Esophagus squamous epithelium (tissue), 5 donors: ENCODE data around the gene SLC26A9. TPM values are rescaled to one million over a fixed set of nuclear protein-coding genes. Genes with fewer than 3 reads are reported as not detected.
"Not testable (repeated sequence)": the region's sequence is repeated elsewhere in the genome, so short reads cannot be mapped to it uniquely, and the experiment has no call there.

Source experiments
- DNase-seq: peaks from one replicate; lab custom pipeline; 2025; lab: John Stamatoyannopoulos, UW
- H3K27ac ChIP-seq, 4 donors: fragments of 200-600 bp; sonication (generic); one replicate each; pipeline ENCODE4 v1.5.1; 2016 to 2019; ENCODE audit warnings: mild to moderate bottlenecking in 1 of 4
- H3K27me3 ChIP-seq, 4 donors: fragments of 200-600 bp; sonication (generic); 1 replicate in 3 of 4; 2 replicates in 1 of 4; pipeline versions ENCODE4 v1.5.1 to v1.6.0; 2017 to 2021; ENCODE audit warnings: antibody characterized with exemption in 1 of 4
- H3K36me3 ChIP-seq, 3 donors: fragments of 200-600 bp; sonication (generic); one replicate each; pipeline ENCODE4 v1.5.1; 2016 to 2019
- H3K4me1 ChIP-seq, 3 donors: fragments of 200-600 bp; sonication (generic); one replicate each; pipeline ENCODE4 v1.5.1; 2017 to 2019
- H3K4me3 ChIP-seq, 4 donors: fragments of 200-600 bp; sonication (generic); 1 replicate in 3 of 4; 2 replicates in 1 of 4; pipeline ENCODE4 v1.5.1; 2016 to 2019; ENCODE audit warnings: mild to moderate bottlenecking in 2 of 4, moderate library complexity in 1 of 4
- H3K9me3 ChIP-seq, 3 donors: fragments of 200-600 bp; sonication (generic); one replicate each; pipeline ENCODE4 v1.5.1; 2016 to 2019
- CTCF ChIP-seq, 6 experiments: fragments of 450-650 bp in 4 of 6; fragments of 200-600 bp in 2 of 6; sonication (generic) in 2 of 6; IDR thresholded peaks; one replicate each; pipeline ENCODE4 v1.5.1; 2016 to 2019; ENCODE audit warnings: antibody characterized with exemption in 6 of 6, mild to moderate bottlenecking in 4 of 6, moderate library complexity in 4 of 6
- POLR2A ChIP-seq, 4 donors: fragments of 450-650 bp; IDR thresholded peaks; one replicate each; pipeline ENCODE4 v1.6.1; 2017; ENCODE audit warnings: antibody characterized with exemption in 4 of 4, mild to moderate bottlenecking in 4 of 4, moderate library complexity in 3 of 4
- WGBS, 2 donors: methylation state at CpG; one replicate each; pipeline ENCODE4 v1.1.5; 2018; 5-methylcytosine and 5-hydroxymethylcytosine counted together
- intact Hi-C: fragments of 100-400 bp; cut with DNase I; formaldehyde crosslinking; loops from one replicate; pipeline ENCODE4 v1.15.0; 2022
- total RNA-seq, 4 donors: library from RNA; depleted of rRNA; stranded (reverse); fragments of >200 nt; gene quantifications; one replicate each; pipeline ENCODE4 v1.1.0, GENCODE V29; 2016
- donor health status: DM: yes; HTN: yes; CAD: no.

Gene SLC26A9
- total RNA-seq, 4 donors from 2014 or later = 0.19 to 22.8 (median 0.38) TPM

GRCh38 chr1:205889706-205890105 lies 53.5 kb downstream of the SLC26A9 start:
- H3K27me3 ChIP-seq, H3K9me3 ChIP-seq, DNase-seq, H3K4me1 ChIP-seq, H3K27ac ChIP-seq, intact Hi-C loops, H3K4me3 ChIP-seq, H3K36me3 ChIP-seq: not testable (repeated sequence)
- WGBS, 2 donors = 70 to 71% methylated on average over 3 of the region's 3 CpGs

- H3K4me1 ChIP-seq, intact Hi-C loops, H3K27me3 ChIP-seq, H3K9me3 ChIP-seq, H3K4me3 ChIP-seq, H3K36me3 ChIP-seq, DNase-seq, H3K27ac ChIP-seq: not testable (repeated sequence)
- 69 to 84% methylated on average over 3 to 4 of the region's 4 CpGs for WGBS, 2 donors
These were observed 54.2 kb downstream of the SLC26A9 start for GRCh38 chr1:205889006-205889405.

GRCh38 chr1:205883792-205884191 lies 59.5 kb downstream of the SLC26A9 start:
- H3K36me3 ChIP-seq = no peaks in the 10 kb centered on the region
- intact Hi-C loops = no loop called here
- H3K27ac ChIP-seq = no peak overlapping the region
- H3K9me3 ChIP-seq = peaks cover 0 to 8% (median 0%) of the 10 kb centered on the region in 3 donors
- DNase-seq = no peak
- peaks cover 0 to 3% (median 0%) of the 10 kb centered on the region in 4 donors for H3K27me3 ChIP-seq
- H3K4me3 ChIP-seq = no peak overlapping the region
- no peaks in the 10 kb centered on the region for H3K4me1 ChIP-seq
- TF ChIP-seq CTCF (IDR thresholded peaks at IDR 0.05) (no peak), POLR2A (IDR thresholded peaks at IDR 0.05) (no peak)

GRCh38 chr1:205880923-205881322 lies 62.3 kb downstream of the SLC26A9 start:
- H3K4me3 ChIP-seq = no peak overlapping the region
- no peak overlapping the region for H3K27ac ChIP-seq
- peaks cover 0 to 3% (median 0%) of the 10 kb centered on the region in 4 donors for H3K27me3 ChIP-seq
- no peak for DNase-seq
- H3K4me1 ChIP-seq = no peaks in the 10 kb centered on the region
- intact Hi-C loops = no loop called here
- no peak for TF ChIP-seq POLR2A (IDR thresholded peaks at IDR 0.05)
- no peak for TF ChIP-seq CTCF (IDR thresholded peaks at IDR 0.05)
- H3K9me3 ChIP-seq = peaks cover 0 to 8% (median 0%) of the 10 kb centered on the region in 3 donors
- H3K36me3 ChIP-seq = no peaks in the 10 kb centered on the region

- Histone ChIP-seq H3K9me3 (peaks cover 0 to 8% (median 0%) of the 10 kb centered on the region in 3 donors), H3K36me3 (no peaks in the 10 kb centered on the region), H3K4me3 (no peak overlapping the region), H3K4me1 (no peaks in the 10 kb centered on the region), H3K27ac (no peak overlapping the region), H3K27me3 (peaks cover 0 to 3% (median 0%) of the 10 kb centered on the region in 4 donors)
- DNase-seq = no peak
- WGBS, 2 donors = 80 to 89% methylated on average over 1 of the region's 1 CpG
- intact Hi-C loops = no loop called here
- TF ChIP-seq CTCF (IDR thresholded peaks at IDR 0.05) (no peak), POLR2A (IDR thresholded peaks at IDR 0.05) (no peak)
These were observed 63.3 kb downstream of the SLC26A9 start for GRCh38 chr1:205879974-205880373.

- Histone ChIP-seq H3K36me3 (no peaks in the 10 kb centered on the region), H3K4me3 (no peak overlapping the region), H3K9me3 (peaks cover 0 to 8% (median 3%) of the 10 kb centered on the region in 3 donors), H3K27ac (no peak overlapping the region), H3K4me1 (no peaks in the 10 kb centered on the region), H3K27me3 (peaks cover 0 to 3% (median 0%) of the 10 kb centered on the region in 4 donors)
- intact Hi-C loops = no loop called here
- TF ChIP-seq CTCF (IDR thresholded peaks at IDR 0.05) (no peak), POLR2A (IDR thresholded peaks at IDR 0.05) (no peak)
- no peak for DNase-seq
These were observed 65.2 kb downstream of the SLC26A9 start for GRCh38 chr1:205878026-205878425.

- H3K9me3 ChIP-seq, DNase-seq, H3K4me3 ChIP-seq, H3K27ac ChIP-seq, intact Hi-C loops, H3K36me3 ChIP-seq, H3K4me1 ChIP-seq, H3K27me3 ChIP-seq: not testable (repeated sequence)
These were observed 70.1 kb downstream of the SLC26A9 start for GRCh38 chr1:205873148-205873547.
